ENCODE results near the gene ACO2. TPM values are rescaled to one million over a fixed set of nuclear protein-coding genes. Genes with fewer than 3 reads are reported as not detected.

ACO2 gene
- total RNA-seq, 4 donors from 2014 or later = 118 to 151 (median 131) TPM

GRCh38 chr22:41507330-41508063 is 38.6 kb downstream of the ACO2 start:
- ATAC-seq (ENCODE audit: low FRiP score) (no peak), DNase-seq (ENCODE audit: low spot score) (no peak)
- TF ChIP-seq, protein P1, sequence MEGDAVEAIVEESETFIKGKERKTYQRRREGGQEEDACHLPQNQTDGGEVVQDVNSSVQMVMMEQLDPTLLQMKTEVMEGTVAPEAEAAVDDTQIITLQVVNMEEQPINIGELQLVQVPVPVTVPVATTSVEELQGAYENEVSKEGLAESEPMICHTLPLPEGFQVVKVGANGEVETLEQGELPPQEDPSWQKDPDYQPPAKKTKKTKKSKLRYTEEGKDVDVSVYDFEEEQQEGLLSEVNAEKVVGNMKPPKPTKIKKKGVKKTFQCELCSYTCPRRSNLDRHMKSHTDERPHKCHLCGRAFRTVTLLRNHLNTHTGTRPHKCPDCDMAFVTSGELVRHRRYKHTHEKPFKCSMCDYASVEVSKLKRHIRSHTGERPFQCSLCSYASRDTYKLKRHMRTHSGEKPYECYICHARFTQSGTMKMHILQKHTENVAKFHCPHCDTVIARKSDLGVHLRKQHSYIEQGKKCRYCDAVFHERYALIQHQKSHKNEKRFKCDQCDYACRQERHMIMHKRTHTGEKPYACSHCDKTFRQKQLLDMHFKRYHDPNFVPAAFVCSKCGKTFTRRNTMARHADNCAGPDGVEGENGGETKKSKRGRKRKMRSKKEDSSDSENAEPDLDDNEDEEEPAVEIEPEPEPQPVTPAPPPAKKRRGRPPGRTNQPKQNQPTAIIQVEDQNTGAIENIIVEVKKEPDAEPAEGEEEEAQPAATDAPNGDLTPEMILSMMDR (IDR thresholded peaks at IDR 0.05) = no peak

DNA sequence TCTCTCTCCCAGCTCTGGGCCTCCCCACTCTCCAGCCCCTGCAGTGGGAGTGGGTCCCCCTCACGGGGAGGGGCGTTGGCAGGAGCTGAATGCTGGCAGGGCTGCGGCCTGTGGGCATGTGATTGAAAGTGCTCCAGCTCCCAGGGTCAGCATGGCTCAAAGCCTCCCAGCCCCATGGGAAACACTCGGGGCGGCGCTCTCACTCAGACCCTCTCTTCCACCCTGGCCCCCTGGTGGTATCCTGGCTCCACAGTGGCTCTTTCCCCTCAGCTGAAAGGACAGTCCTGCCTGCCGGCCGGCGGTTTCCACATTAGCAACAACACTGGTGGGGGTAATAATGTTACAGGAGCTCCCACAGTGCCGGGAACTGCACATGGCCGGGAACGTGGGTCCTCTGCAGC is 39.9 kb downstream of the ACO2 start:
- no peak for ATAC-seq (ENCODE audit: low FRiP score)
- DNase-seq (ENCODE audit: low spot score) = no peak
- TF ChIP-seq, protein P1 (IDR thresholded peaks at IDR 0.05) = no peak

DNA sequence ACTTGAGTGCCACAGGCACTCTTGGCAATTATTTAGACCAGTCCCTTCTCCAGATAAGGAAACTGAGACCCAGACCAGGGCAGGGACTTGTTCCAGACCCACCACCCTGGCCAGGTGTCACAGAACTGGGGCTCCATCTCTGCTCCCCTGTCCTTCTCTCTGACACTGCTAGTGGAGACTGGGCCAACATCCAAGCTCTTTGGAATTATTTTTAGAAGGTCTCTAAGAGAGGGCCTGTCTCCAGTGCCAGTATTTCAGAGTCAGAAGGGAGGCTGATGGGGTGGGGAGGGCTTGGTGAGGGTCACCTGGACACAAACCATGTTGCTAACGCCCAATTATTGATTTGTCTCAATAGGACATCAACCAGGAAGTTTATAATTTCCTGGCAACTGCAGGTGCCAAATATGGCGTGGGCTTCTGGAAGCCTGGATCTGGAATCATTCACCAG is 42.6 kb downstream of the ACO2 start:
- no peak for ATAC-seq (ENCODE audit: low FRiP score)
- TF ChIP-seq, protein P1 (IDR thresholded peaks at IDR 0.05) = no peak
- no peak for DNase-seq (ENCODE audit: low spot score)

- ATAC-seq (ENCODE audit: low FRiP score) (peak; percentile 82), DNase-seq (ENCODE audit: low spot score) (no peak)
- TF ChIP-seq, protein P1 (IDR thresholded peaks at IDR 0.05) = no peak
These were observed 43.7 kb downstream of the ACO2 start for GRCh38 chr22:41512421-41513194.

DNA sequence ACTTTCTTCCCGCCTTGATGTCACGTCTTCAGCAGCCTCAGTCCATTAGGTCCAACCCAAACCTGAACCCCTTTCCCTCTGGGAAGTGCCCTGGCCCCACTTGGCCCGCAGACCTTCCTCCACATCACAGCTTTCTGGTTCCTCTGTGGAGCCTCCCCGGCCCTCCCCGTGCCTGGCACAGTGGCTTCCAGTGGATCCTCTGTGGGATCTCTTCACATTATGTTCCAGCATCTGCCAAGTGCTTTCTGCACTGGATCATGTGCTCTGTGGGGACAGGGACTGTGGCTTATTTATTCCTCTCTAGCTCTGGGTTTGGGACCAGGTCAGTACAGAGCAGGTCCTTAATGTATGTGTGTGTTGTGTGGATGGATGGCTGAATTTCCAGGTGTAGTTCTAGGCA is 44.5 kb downstream of the ACO2 start:
- DNase-seq (ENCODE audit: low spot score) (no peak), ATAC-seq (ENCODE audit: low FRiP score) (no peak)
- TF ChIP-seq, protein P1 (IDR thresholded peaks at IDR 0.05) = no peak

DNA sequence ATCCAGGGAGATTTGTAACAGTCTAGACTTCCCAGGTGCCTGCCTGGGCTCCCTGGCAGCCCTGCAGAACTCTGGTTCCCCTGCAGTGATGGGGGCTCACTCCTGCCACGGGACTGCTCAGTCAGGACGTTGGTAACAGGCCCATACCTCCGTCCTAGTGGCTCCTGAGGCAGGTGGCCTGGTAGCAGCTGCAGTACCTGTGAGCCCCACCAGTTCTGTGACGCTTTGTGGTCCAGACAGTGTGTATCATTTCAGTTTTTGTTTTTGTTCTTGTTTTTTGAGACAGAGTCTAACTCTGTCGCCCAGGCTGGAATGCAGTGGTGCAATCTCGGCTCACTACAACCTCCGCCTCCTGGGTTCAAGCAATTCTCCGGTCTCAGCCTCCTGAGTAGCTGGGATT is 47.5 kb downstream of the ACO2 start:
- ATAC-seq (ENCODE audit: low FRiP score) = no peak
- TF ChIP-seq, protein P1 (IDR thresholded peaks at IDR 0.05) = no peak
- DNase-seq (ENCODE audit: low spot score) = no peak

Measured in omental fat pad (tissue), 4 donors.